HCT116 (cell line): Measurements from ENCODE around the gene CPT1A.

Experiments used
- CEBPB ChIP-seq: IDR thresholded peaks from 2 replicates; pipeline ENCODE4 v1.6.1; 2012; ENCODE audit warnings: low read depth
- TF ChIP-seq, protein P1 (sequence below), 3 experiments: fragments of 200-600 bp in 1 of 3; sonication (generic) in 1 of 3; IDR thresholded peaks in 2 of 3; conservative IDR thresholded peaks in 1 of 3; 2 replicates each; pipeline ENCODE4 v1.5.1; 2012 to 2017; ENCODE audit warnings: low read depth in 2 of 3, low read length in 2 of 3, antibody characterized with exemption in 1 of 3, borderline replicate concordance in 1 of 3, control low read depth in 1 of 3, mild to moderate bottlenecking in 1 of 3, mixed read lengths in 1 of 3, mixed run types in 1 of 3, moderate library complexity in 1 of 3; ENCODE audit not compliant: insufficient read depth in 1 of 3

DNA sequence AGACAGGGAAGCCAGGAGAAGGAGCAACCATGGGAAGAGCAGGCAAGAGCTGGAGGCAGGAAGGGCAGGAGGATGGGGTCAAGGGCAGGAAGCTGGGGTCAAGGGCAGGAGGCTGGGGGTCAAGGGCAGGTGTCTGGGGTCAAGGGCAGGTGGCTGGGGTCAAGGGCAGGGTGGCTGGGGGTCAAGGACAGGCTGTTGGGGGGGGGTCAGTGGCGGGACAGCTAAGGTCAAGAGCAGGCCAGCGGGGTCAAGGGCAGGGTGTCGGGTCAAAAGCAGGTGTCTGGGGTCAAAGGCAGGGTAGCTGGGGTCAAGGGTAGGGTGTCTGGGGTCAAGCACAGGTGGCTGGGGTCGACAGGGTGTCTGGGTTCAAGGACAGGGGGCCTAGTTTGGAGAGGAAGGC, 24.2 kb downstream of the CPT1A start:
- TF ChIP-seq, protein P1, sequence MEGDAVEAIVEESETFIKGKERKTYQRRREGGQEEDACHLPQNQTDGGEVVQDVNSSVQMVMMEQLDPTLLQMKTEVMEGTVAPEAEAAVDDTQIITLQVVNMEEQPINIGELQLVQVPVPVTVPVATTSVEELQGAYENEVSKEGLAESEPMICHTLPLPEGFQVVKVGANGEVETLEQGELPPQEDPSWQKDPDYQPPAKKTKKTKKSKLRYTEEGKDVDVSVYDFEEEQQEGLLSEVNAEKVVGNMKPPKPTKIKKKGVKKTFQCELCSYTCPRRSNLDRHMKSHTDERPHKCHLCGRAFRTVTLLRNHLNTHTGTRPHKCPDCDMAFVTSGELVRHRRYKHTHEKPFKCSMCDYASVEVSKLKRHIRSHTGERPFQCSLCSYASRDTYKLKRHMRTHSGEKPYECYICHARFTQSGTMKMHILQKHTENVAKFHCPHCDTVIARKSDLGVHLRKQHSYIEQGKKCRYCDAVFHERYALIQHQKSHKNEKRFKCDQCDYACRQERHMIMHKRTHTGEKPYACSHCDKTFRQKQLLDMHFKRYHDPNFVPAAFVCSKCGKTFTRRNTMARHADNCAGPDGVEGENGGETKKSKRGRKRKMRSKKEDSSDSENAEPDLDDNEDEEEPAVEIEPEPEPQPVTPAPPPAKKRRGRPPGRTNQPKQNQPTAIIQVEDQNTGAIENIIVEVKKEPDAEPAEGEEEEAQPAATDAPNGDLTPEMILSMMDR (IDR thresholded peaks at IDR 0.05 in 2 of 3, conservative IDR thresholded peaks at IDR 0.05 in 1 of 3; ENCODE audit: borderline replicate concordance in 1 of 3, insufficient read depth in 1 of 3, low read depth in 2 of 3, low read length in 2 of 3), result no peak
- no peak for TF ChIP-seq CEBPB
